ENCODE results near the gene KLC1. TPM values are rescaled to one million over a fixed set of nuclear protein-coding genes. Genes with fewer than 3 reads are reported as not detected.

The KLC1 gene
- total and polyA plus RNA-seq, 10 of the 15 experiments (the other 5 are each of a cell fraction or from before 2014, with no cell fraction given) = 5.5 to 137 (median 76.1) TPM

- TF ChIP-seq NFYA (IDR thresholded peaks at IDR 0.05; ENCODE audit: borderline replicate concordance, low read depth, low read length) (no peak), SP1 (IDR thresholded peaks at IDR 0.05; ENCODE audit: low read depth, low read length) (no peak), SMAD5 (IDR thresholded peaks at IDR 0.05; ENCODE audit: low read depth) (no peak), RELA (IDR thresholded peaks at IDR 0.05; ENCODE audit: borderline replicate concordance, partially characterized antibody) (no peak), ZNF384 (IDR thresholded peaks at IDR 0.05; ENCODE audit: borderline replicate concordance, low read depth, low read length) (no peak)
- TF ChIP-seq, protein P1, sequence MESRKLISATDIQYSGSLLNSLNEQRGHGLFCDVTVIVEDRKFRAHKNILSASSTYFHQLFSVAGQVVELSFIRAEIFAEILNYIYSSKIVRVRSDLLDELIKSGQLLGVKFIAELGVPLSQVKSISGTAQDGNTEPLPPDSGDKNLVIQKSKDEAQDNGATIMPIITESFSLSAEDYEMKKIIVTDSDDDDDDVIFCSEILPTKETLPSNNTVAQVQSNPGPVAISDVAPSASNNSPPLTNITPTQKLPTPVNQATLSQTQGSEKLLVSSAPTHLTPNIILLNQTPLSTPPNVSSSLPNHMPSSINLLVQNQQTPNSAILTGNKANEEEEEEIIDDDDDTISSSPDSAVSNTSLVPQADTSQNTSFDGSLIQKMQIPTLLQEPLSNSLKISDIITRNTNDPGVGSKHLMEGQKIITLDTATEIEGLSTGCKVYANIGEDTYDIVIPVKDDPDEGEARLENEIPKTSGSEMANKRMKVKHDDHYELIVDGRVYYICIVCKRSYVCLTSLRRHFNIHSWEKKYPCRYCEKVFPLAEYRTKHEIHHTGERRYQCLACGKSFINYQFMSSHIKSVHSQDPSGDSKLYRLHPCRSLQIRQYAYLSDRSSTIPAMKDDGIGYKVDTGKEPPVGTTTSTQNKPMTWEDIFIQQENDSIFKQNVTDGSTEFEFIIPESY (IDR thresholded peaks at IDR 0.05) = no peak
Measured at GRCh38 chr14:103697206-103697602, 68.2 kb downstream of the KLC1 start (continued).

- POLR2A ChIA-PET = no interaction called here
- ATAC-seq (no peak), DNase-seq (ENCODE audit: low read depth, low spot score) (no peak), FAIRE-seq (no peak)
- H4K20me1 ChIP-seq (ENCODE audit: control insufficient read depth, insufficient read depth) = no peaks in the 10 kb centered on the region
- RAD21 ChIA-PET (ENCODE audit: unreplicated experiment) = no interaction called here
- no peak overlapping the region for H2AFZ ChIP-seq (ENCODE audit: control insufficient read depth, low read depth, low read length)
- BruUV-seq (replicated peaks) = no TSS peak
- H3K79me2 ChIP-seq (ENCODE audit: control insufficient read depth, insufficient read depth, low read length) = no peaks in the 10 kb centered on the region
- H3K9ac ChIP-seq (ENCODE audit: control insufficient read depth, insufficient read depth, low read length) = no peak overlapping the region
- H3K36me3 ChIP-seq (ENCODE audit: control insufficient read depth in 2 of 2, insufficient read depth in 2 of 2, low read length in 1 of 2) = peaks cover 8 to 34% of the 10 kb centered on the region in 2 experiments; a peak in 3 of 4 replicates
- H3K27me3 ChIP-seq (replicated peaks in 1 of 2; ENCODE audit: control insufficient read depth in 2 of 2, insufficient read depth in 2 of 2, low read length in 1 of 2) = no peaks in the 10 kb centered on the region
- no peaks in the 10 kb centered on the region for H3K9me3 ChIP-seq (replicated peaks; ENCODE audit: control insufficient read depth, insufficient read depth, low read length)
- TF ChIP-seq POLR2A (IDR thresholded peaks at IDR 0.05; ENCODE audit: low read depth, low read length) (0 out of 2 replicates have a peak, but pooled peaks have one; percentile 28), BCL3 (IDR thresholded peaks at IDR 0.05; ENCODE audit: borderline replicate concordance, insufficient read depth, low read depth, low read length, poor library complexity, severe bottlenecking) (peak; percentile 10), ASH2L (IDR thresholded peaks at IDR 0.05; ENCODE audit: borderline replicate concordance, low read depth) (no peak)
- no peaks in the 10 kb centered on the region; the same call in 1 of the 2 replicates for H3K4me1 ChIP-seq (ENCODE audit: control insufficient read depth, insufficient read depth, low read length)
- in situ Hi-C loops (cut with MboI) = no loop called here
- H3K4me3 ChIP-seq = no peak overlapping the region
- H3K27ac ChIP-seq (ENCODE audit: control insufficient read depth, insufficient read depth) = no peak overlapping the region
- SMC1A ChIA-PET (ENCODE audit: uncharacterized antibody, unreplicated experiment) = no interaction called here
- H3K4me2 ChIP-seq (ENCODE audit: control insufficient read depth, insufficient read depth) = no peak overlapping the region
- CTCF ChIA-PET = no interaction called here
- 91% methylated on average over 14 of the region's 14 CpGs for WGBS (ENCODE audit: insufficient coverage, insufficient replicate concordance, low lambda C conversion rate, missing lambda C conversion rate)
- intact Hi-C loops (cut with micrococcal nuclease; ENCODE audit: unreplicated experiment) = no loop called here
Measured at GRCh38 chr14:103697603-103698379, 68.8 kb downstream of the KLC1 start.

Data from GM12878 (cell line).